Naive thymus-derived CD8-positive, alpha-beta T cell (primary cell): Measurements from ENCODE around the gene BMI1. TPM values are rescaled to one million over a fixed set of nuclear protein-coding genes. Genes with fewer than 3 reads are reported as not detected.

Experiments
- ATAC-seq, 2 donors: fragments of 150-1000 bp; cut with Tn5 transposase in 1 of 2; sonication (Bioruptor Pico), chemical (Tn5 transposase) in 1 of 2; 1 replicate in 1 of 2; 2 replicates in 1 of 2; pipeline ENCODE4 v1.10.0; 2021; ENCODE audit warnings: mild to moderate bottlenecking in 2 of 2, moderate library complexity in 2 of 2
- POLR2A ChIA-PET: fragments of 350-600 bp; sonication (Branson Sonifier 250); formaldehyde crosslinking; loops from one replicate; lab custom pipeline; 2021; ENCODE audit warnings: antibody characterized with exemption; lab: Charles Lee
- DNase-seq, 10 donors: peaks; one replicate each; pipeline versions ENCODE4 v3.0.0 to v3.0.0-alpha.2; 2020 to 2022
- H3K27ac Mint-ChIP-seq, 10 donors: one replicate each; pipeline ENCODE4 v1.8.0; 2020 to 2022; ENCODE audit warnings: mild to moderate bottlenecking in 10 of 10, mixed read lengths in 10 of 10, moderate library complexity in 4 of 10, inconsistent platforms in 1 of 10
- H3K27me3 Mint-ChIP-seq, 5 donors: one replicate each; pipeline ENCODE4 v1.8.0; 2021 to 2022; ENCODE audit warnings: mixed read lengths in 5 of 5
- H3K36me3 Mint-ChIP-seq, 3 donors: one replicate each; pipeline ENCODE4 v1.8.0; 2020 to 2022; ENCODE audit warnings: mixed read lengths in 3 of 3, mild to moderate bottlenecking in 2 of 3, inconsistent platforms in 1 of 3
- H3K4me1 Mint-ChIP-seq, 4 donors: one replicate each; pipeline ENCODE4 v1.8.0; 2021 to 2022; ENCODE audit warnings: mixed read lengths in 4 of 4
- H3K4me3 Mint-ChIP-seq, 10 donors: one replicate each; pipeline ENCODE4 v1.8.0; 2020 to 2022; ENCODE audit warnings: mild to moderate bottlenecking in 10 of 10, mixed read lengths in 10 of 10, moderate library complexity in 6 of 10, inconsistent platforms in 1 of 10
- H3K9me3 Mint-ChIP-seq, 9 donors: one replicate each; pipeline ENCODE4 v1.8.0; 2020 to 2022; ENCODE audit warnings: mixed read lengths in 9 of 9, mild to moderate bottlenecking in 3 of 9, inconsistent platforms in 1 of 9, moderate library complexity in 1 of 9
- polyA plus RNA-seq, 3 donors: library from polyadenylated mRNA; unstranded; fragments of 300-500 nt; fragmentation: Illumina TruSeq; gene quantifications; one replicate each; pipeline ENCODE4 v1.2.3, GENCODE V29; 2021
- total RNA-seq, 8 experiments: library from RNA in 2 of 8; stranded (reverse) in 2 of 8; gene quantifications; one replicate each; pipeline ENCODE4 v1.2.3 and lab custom pipeline; 2021 to 2026

BMI1 gene
- total and polyA plus RNA-seq, 5 experiments from 2014 or later = 22.5 to 80.3 (median 32.9) TPM

DNA sequence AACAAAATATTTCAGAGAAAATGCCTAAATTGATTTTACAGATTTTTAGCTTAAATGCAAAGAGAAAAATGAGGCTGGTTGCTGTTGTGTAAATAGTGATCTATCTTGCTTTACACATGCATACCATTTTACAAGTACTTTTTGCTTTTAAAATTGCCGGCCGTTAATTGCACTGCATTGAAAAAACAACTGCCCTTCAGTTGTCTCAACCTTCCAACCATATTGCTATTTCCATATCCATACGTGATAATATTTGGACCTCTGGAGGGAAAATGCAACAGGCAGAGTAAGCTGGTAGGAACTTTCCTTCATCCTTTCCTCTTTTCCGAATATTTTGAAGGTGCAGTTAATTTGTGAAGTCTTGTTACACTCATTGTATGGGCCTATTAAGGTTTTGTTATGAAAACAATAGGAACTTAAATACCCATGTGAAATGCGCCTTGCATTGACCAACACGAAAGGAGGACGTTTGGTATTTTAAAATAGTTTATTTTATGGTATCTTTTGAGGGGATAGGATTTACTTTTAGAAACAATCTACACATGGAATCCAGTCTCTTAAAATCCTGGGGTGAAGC lies 11.3 kb downstream of the BMI1 start:
- Mint-ChIP-seq H3K27me3 (peaks cover 8 to 41% (median 19%) of the 10 kb centered on the region in 5 donors), H3K36me3 (peaks cover 10 to 23% (median 20%) of the 10 kb centered on the region in 3 donors), H3K4me1 (peaks cover 8 to 37% (median 26%) of the 10 kb centered on the region in 4 donors), H3K27ac (peak overlapping the region in 8 of 10 donors; percentile 14 to 92 (median 87)), H3K4me3 (peak overlapping the region in 5 of 10 donors; percentile 24 to 84 (median 81)), H3K9me3 (peaks cover 0 to 22% (median 3%) of the 10 kb centered on the region in 9 donors)
- ATAC-seq = no peak
- POLR2A ChIA-PET = interaction anchor here (0.9 to 2.5 kb wide), 5 partner anchors 7 to 104 kb away, joined by 3 to 17 read pairs (median 8); partner anchors contain the start of genes BMI1 and COMMD3
- DNase-seq = no peak

- H3K27ac Mint-ChIP-seq = peak overlapping the region; percentile 68 to 92 (median 87)
- peaks cover 0 to 22% (median 3%) of the 10 kb centered on the region in 9 donors for H3K9me3 Mint-ChIP-seq
- ATAC-seq (peak; percentile 15 to 20), DNase-seq (peak in 3 of 10 donors; percentile 67 to 73 (median 70))
- peak overlapping the region; percentile 68 to 84 (median 81) for H3K4me3 Mint-ChIP-seq
- POLR2A ChIA-PET = interaction anchor here (0.9 to 2.5 kb wide), 6 partner anchors 8 to 104 kb away, joined by 3 to 17 read pairs (median 8); partner anchors contain the start of genes BMI1 and COMMD3
- H3K4me1 Mint-ChIP-seq = peaks cover 8 to 37% (median 26%) of the 10 kb centered on the region in 4 donors
- peaks cover 10 to 18% (median 17%) of the 10 kb centered on the region in 3 donors for H3K36me3 Mint-ChIP-seq
- H3K27me3 Mint-ChIP-seq = peaks cover 8 to 49% (median 28%) of the 10 kb centered on the region in 5 donors
Measured at GRCh38 chr10:22333167-22333974, 12.5 kb downstream of the BMI1 start.

- peak overlapping the region in 9 of 10 donors; percentile 68 to 91 (median 86) for H3K27ac Mint-ChIP-seq
- H3K9me3 Mint-ChIP-seq = peaks cover 0 to 27% (median 3%) of the 10 kb centered on the region in 9 donors
- DNase-seq (no peak), ATAC-seq (no peak)
- H3K4me1 Mint-ChIP-seq = peaks cover 8 to 41% (median 26%) of the 10 kb centered on the region in 4 donors
- peak overlapping the region; percentile 68 to 84 (median 81) for H3K4me3 Mint-ChIP-seq
- H3K27me3 Mint-ChIP-seq = peaks cover 8 to 54% (median 33%) of the 10 kb centered on the region in 5 donors
- H3K36me3 Mint-ChIP-seq = peaks cover 10 to 18% (median 17%) of the 10 kb centered on the region in 3 donors
- POLR2A ChIA-PET = interaction anchor here (1.6 to 1.7 kb wide), 2 partner anchors 8 to 14 kb away, joined by 4 to 5 read pairs; no protein-coding TSS in a partner anchor
Measured at GRCh38 chr10:22333975-22334282, 13.0 kb downstream of the BMI1 start.

- peaks cover 8 to 55% (median 38%) of the 10 kb centered on the region in 5 donors for H3K27me3 Mint-ChIP-seq
- ATAC-seq (no peak), DNase-seq (no peak)
- peak overlapping the region; percentile 78 to 97 (median 93) for H3K27ac Mint-ChIP-seq
- peaks cover 6 to 12% (median 11%) of the 10 kb centered on the region in 3 donors for H3K36me3 Mint-ChIP-seq
- H3K9me3 Mint-ChIP-seq = peaks cover 0 to 21% (median 3%) of the 10 kb centered on the region in 9 donors
- H3K4me1 Mint-ChIP-seq = peaks cover 8 to 43% (median 26%) of the 10 kb centered on the region in 4 donors
- POLR2A ChIA-PET = interaction anchor here (0.8 to 1.7 kb wide), 3 partner anchors 8 to 17 kb away, joined by 4 to 5 read pairs (median 4); no protein-coding TSS in a partner anchor
- peak overlapping the region; percentile 78 to 90 (median 86) for H3K4me3 Mint-ChIP-seq
Measured at GRCh38 chr10:22334414-22335172, 13.7 kb downstream of the BMI1 start.

DNA sequence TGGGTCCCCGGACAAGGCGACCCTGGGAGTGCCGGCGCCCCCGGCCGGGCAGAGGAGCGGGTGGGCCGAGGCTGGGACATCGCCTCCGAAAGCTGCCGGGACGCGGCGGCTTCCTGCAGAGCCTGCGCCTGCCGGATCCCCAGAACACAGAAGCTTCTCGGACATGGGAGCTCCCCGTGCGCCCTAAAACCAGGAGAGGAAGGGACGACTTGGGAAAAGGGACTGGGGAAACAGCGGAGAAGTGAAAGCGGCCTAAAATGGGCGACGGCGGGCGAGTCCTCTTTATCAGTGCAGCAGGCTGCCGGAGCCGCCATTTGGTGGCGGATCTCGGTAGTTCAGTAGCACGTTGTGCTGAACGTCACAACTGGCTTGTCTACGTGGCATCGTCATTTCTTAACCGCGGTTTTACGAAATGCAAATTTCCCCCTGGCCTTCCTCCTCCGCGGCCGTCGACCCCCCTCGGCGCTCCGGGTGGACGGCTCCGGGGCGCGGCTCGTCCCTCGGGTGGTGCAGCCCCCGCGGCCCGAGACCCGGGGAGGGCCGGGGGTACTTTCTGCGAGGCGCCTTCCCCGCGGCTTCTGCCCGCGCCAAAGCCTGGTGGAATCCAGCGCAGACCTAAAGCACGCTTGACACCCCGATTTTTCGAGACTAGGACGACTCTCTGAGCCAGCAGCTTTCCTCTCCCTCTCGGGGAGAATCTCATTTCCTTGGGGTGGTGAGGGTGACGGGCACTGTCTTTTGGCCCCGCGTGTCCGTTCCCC lies 14.5 kb downstream of the BMI1 start:
- H3K27ac Mint-ChIP-seq = peak overlapping the region; percentile 78 to 97 (median 93)
- DNase-seq (peak; percentile 50 to 85 (median 74)), ATAC-seq (peak; percentile 75 to 86)
- H3K36me3 Mint-ChIP-seq = peaks cover 4 to 12% (median 8%) of the 10 kb centered on the region in 3 donors
- POLR2A ChIA-PET = interaction anchor here (0.8 to 1.7 kb wide), 4 partner anchors 9 to 82 kb away, joined by 4 to 5 read pairs (median 4); no protein-coding TSS in a partner anchor
- H3K4me1 Mint-ChIP-seq = peaks cover 10 to 49% (median 32%) of the 10 kb centered on the region in 4 donors
- H3K9me3 Mint-ChIP-seq = peaks cover 0 to 18% (median 4%) of the 10 kb centered on the region in 9 donors
- H3K4me3 Mint-ChIP-seq = peak overlapping the region; percentile 78 to 90 (median 86)
- peaks cover 11 to 60% (median 45%) of the 10 kb centered on the region in 5 donors for H3K27me3 Mint-ChIP-seq

GRCh38 chr10:22338185-22338900 lies 17.4 kb downstream of the BMI1 start:
- Mint-ChIP-seq H3K4me1 (peaks cover 6 to 46% (median 23%) of the 10 kb centered on the region in 4 donors), H3K27ac (no peak overlapping the region)
- POLR2A ChIA-PET = interaction anchor here (0.6 to 1.3 kb wide), 2 partner anchors 12 to 16 kb away, joined by 3 to 5 read pairs; no protein-coding TSS in a partner anchor

GRCh38 chr10:22338931-22339330 lies 18.0 kb downstream of the BMI1 start:
- H3K27ac Mint-ChIP-seq = no peak overlapping the region
- peaks cover 0 to 23% (median 0%) of the 10 kb centered on the region in 9 donors for H3K9me3 Mint-ChIP-seq
- no peak overlapping the region for H3K4me3 Mint-ChIP-seq
- no peak for ATAC-seq
- peaks cover 2 to 40% (median 17%) of the 10 kb centered on the region in 4 donors for H3K4me1 Mint-ChIP-seq
- POLR2A ChIA-PET = interaction anchor here (1.3 kb wide), 1 partner anchor 17 kb away, joined by 5 read pairs; no protein-coding TSS in a partner anchor
- no peak for DNase-seq
- H3K27me3 Mint-ChIP-seq = peaks cover 10 to 64% (median 62%) of the 10 kb centered on the region in 5 donors
- H3K36me3 Mint-ChIP-seq = peaks cover 2 to 5% (median 4%) of the 10 kb centered on the region in 3 donors

More at GRCh38 chr10:22338185-22338900, 17.4 kb downstream of the BMI1 start:
- Mint-ChIP-seq H3K36me3 (peaks cover 4 to 10% (median 6%) of the 10 kb centered on the region in 3 donors), H3K27me3 (peaks cover 6 to 65% (median 63%) of the 10 kb centered on the region in 5 donors), H3K9me3 (peaks cover 0 to 23% (median 4%) of the 10 kb centered on the region in 9 donors), H3K4me3 (no peak overlapping the region)
- DNase-seq (peak in 1 of 10 donors; percentile 17), ATAC-seq (no peak)

- Mint-ChIP-seq H3K27me3 (peaks cover 19 to 72% (median 71%) of the 10 kb centered on the region in 5 donors), H3K27ac (peak overlapping the region; percentile 39 to 90 (median 84)), H3K9me3 (peaks cover 0 to 32% (median 8%) of the 10 kb centered on the region in 9 donors), H3K4me1 (peaks cover 2 to 42% (median 18%) of the 10 kb centered on the region in 4 donors), H3K36me3 (peaks cover 2 to 11% (median 9%) of the 10 kb centered on the region in 3 donors), H3K4me3 (peak overlapping the region; percentile 70 to 91 (median 84))
- POLR2A ChIA-PET = interaction anchor here (0.5 to 5.0 kb wide), 11 partner anchors 11 to 716 kb away, joined by 3 to 30 read pairs (median 5); partner anchors contain the start of genes BMI1, COMMD3 and DNAJC1
- DNase-seq (no peak), ATAC-seq (no peak)
Measured at GRCh38 chr10:22339761-22340328, 18.9 kb downstream of the BMI1 start.

DNA sequence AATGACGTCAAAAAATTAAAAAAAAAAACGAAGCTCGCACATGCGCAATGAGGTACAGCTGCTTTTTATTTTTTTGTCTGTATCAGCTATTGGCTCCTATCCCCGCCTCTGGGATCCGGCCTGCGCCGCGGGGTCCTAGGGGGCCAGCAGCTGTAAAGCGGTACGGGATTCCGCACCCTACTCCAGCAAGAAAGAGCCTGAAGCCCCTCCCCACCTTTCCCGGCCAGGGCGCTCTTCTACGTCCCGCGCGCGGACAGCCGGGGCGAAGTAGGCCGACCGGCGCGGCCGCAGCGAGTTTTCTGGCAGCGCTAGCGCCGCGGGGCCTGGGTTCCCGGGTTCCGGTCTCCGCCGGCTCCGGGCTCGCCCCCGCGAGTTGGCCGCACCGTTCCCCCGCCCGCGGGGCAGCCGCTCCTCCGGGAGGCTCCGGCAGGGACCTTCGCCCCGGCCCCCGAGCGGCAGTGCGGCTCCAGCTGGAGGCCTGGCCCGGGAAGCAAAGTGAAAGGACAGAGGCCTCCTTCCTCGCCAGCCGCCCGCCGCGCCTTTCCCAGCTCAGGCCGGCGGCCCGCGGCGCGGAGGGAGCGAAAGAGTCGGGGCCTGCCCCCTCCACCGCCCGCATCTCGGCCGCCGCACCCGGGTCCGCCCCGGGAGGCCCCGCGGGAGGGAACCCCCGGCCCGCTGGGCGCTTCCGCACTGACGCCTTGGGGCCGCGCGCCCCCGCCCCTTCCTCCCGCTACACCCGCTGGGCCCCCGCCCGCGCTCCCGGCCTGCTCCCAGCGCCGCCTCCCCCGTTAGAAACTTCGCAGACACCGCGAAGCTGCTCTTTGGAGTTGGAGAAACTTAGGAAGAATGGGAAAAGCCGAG lies 19.7 kb downstream of the BMI1 start:
- Mint-ChIP-seq H3K4me3 (peak overlapping the region; percentile 70 to 91 (median 84)), H3K27me3 (peaks cover 21 to 74% (median 71%) of the 10 kb centered on the region in 5 donors), H3K9me3 (peaks cover 0 to 30% (median 9%) of the 10 kb centered on the region in 9 donors), H3K36me3 (peaks cover 2 to 12% (median 10%) of the 10 kb centered on the region in 3 donors), H3K4me1 (peaks cover 2 to 38% (median 14%) of the 10 kb centered on the region in 4 donors), H3K27ac (peak overlapping the region; percentile 39 to 90 (median 84))
- POLR2A ChIA-PET = interaction anchor here (0.7 to 5.0 kb wide), 12 partner anchors 9 to 337 kb away, joined by 3 to 30 read pairs (median 4); partner anchors contain the start of genes BMI1, COMMD3 and DNAJC1
- peak; percentile 45 to 48 for ATAC-seq
- DNase-seq = peak in 9 of 10 donors; percentile 30 to 74 (median 53)
